ENCODE measurements around the gene ZGPAT.

ZGPAT gene

DNA sequence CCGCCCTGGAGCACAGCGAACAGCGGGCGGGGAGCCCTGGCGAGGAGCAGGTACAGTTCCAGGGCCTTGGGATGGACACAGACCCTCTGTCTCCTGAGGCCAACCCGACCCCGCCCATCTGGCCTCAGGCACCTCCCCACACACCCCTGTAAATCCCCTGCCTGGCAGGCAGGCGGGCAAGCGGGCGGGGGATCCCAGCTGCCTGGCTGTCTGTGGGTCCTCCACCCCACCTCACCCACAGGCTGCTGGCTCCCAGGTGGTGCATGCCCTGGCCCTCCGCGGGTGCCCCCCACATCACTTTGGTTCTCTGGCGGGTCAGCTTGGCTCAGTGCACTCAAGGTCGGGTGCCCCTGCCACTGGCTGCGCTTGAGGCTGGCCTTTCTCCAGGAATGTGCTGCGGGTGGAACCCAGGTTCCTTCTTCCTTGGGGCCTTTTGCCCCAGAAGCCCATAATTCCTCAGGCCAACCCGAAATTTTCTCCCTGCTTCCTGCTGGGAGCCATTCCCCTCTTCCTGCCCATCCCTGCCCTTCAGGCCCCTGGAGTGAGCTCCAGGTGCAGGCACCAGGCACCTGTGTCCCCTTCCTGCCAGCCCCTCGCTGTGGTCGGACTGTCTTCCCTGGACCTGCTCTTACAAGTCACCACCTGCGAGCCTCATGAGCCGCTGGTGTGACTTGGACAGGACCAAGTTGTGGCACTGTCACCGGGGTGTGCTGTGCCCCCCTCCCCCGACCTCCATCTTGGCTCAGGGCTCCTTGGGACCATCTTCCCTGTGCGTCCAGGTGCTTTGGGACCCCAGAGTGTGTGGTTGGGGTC lies 16.7 kb upstream of the ZGPAT start:
- no peak overlapping the region for H3K27ac ChIP-seq (ENCODE audit: low read depth, low read length)
- no peak overlapping the region for H3K9ac ChIP-seq (ENCODE audit: low read length in 5 of 5)
- peaks cover 8 to 52% (median 39%) of the 10 kb centered on the region in 5 donors for H3K4me1 ChIP-seq (ENCODE audit: control insufficient read depth in 5 of 5, insufficient read depth in 5 of 5, low read length in 5 of 5)
- peaks cover 0 to 24% (median 8%) of the 10 kb centered on the region in 5 donors for H3K36me3 ChIP-seq (ENCODE audit: control insufficient read depth in 5 of 5, insufficient read depth in 5 of 5, low read length in 5 of 5)
- no peak overlapping the region for H3K4me3 ChIP-seq (ENCODE audit: low read depth in 1 of 5, low read length in 5 of 5)
- H3K27me3 ChIP-seq (ENCODE audit: control insufficient read depth in 5 of 5, insufficient read depth in 4 of 5, low read length in 5 of 5) = no peaks in the 10 kb centered on the region
- no peaks in the 10 kb centered on the region for H3K9me3 ChIP-seq (ENCODE audit: control insufficient read depth in 5 of 5, low read length in 5 of 5)

DNA sequence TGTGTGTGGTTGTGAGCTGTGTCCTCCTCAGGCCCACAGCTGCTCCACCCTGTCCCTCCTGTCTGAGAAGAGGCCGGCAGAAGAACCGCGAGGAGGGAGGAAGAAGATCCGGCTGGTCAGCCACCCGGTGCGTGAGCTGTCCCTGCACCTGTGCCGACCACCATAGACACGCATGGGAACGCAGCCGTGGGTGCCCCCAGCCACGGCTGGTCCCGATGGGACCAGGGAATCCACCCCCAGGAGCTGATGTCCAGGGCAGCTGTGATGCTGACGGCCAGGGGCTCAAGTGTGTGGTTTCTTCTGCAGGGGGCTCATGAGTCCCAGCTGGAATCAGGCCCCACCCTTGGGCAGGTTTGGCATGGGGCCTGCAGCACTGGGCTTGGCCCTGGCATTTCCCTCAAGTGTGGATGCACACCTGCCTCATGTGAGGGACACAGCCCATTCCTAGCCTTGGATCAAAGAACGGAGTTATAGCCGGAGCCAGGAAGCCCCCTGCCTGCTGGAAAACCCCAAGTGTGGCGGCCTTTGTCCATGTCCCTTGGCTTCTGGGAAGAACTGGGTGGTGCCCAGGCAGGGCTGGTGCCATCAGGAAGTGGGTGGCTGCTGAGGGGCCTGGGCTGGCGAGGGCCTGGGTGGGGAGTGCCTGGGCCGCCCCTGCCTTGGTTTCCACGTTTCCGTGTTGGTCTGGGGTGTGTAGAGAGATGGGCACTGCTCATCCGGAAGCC lies 16.0 kb upstream of the ZGPAT start:
- Histone ChIP-seq H3K9me3 (ENCODE audit: control insufficient read depth in 5 of 5, low read length in 5 of 5) (no peaks in the 10 kb centered on the region), H3K27me3 (ENCODE audit: control insufficient read depth in 5 of 5, insufficient read depth in 4 of 5, low read length in 5 of 5) (no peaks in the 10 kb centered on the region), H3K9ac (ENCODE audit: low read length in 5 of 5) (no peak overlapping the region), H3K27ac (ENCODE audit: low read depth, low read length) (no peak overlapping the region), H3K4me1 (ENCODE audit: control insufficient read depth in 5 of 5, insufficient read depth in 5 of 5, low read length in 5 of 5) (peaks cover 4 to 51% (median 39%) of the 10 kb centered on the region in 5 donors), H3K4me3 (ENCODE audit: low read depth in 1 of 5, low read length in 5 of 5) (no peak overlapping the region), H3K36me3 (ENCODE audit: control insufficient read depth in 5 of 5, insufficient read depth in 5 of 5, low read length in 5 of 5) (peaks cover 0 to 28% (median 8%) of the 10 kb centered on the region in 5 donors)

DNA sequence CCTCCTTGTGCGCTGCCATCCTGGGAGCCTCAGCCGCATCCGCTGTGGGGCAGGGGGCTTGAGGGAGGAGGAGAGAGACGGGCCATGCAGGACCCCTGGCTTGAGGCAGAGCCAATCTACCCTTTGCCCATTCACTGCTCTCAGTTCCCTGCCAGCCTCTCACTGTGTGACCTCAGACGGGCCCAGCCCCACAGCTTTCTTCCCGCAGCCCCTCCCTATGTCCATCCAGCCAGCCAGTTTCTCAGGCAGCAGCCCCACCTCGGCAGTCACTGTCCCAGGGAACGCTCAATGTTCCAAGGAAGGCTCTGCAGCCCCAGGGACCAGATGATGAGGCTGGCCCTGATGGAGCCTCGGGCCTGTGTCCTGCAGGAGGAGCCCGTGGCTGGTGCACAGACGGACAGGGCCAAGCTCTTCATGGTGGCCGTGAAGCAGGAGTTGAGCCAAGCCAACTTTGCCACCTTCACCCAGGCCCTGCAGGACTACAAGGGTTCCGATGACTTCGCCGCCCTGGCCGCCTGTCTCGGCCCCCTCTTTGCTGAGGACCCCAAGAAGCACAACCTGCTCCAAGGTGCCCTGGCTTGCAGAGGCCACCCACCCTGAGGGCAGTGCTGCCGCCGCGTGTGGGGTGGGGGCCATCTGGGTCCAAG lies 15.3 kb upstream of the ZGPAT start:
- Histone ChIP-seq H3K4me3 (ENCODE audit: low read depth in 1 of 5, low read length in 5 of 5) (no peak overlapping the region), H3K36me3 (ENCODE audit: control insufficient read depth in 5 of 5, insufficient read depth in 5 of 5, low read length in 5 of 5) (peaks cover 0 to 34% (median 8%) of the 10 kb centered on the region in 5 donors), H3K4me1 (ENCODE audit: control insufficient read depth in 5 of 5, insufficient read depth in 5 of 5, low read length in 5 of 5) (peaks cover 0 to 51% (median 39%) of the 10 kb centered on the region in 5 donors), H3K27me3 (ENCODE audit: control insufficient read depth in 5 of 5, insufficient read depth in 4 of 5, low read length in 5 of 5) (no peaks in the 10 kb centered on the region), H3K27ac (ENCODE audit: low read depth, low read length) (no peak overlapping the region), H3K9ac (ENCODE audit: low read length in 5 of 5) (no peak overlapping the region), H3K9me3 (ENCODE audit: control insufficient read depth in 5 of 5, low read length in 5 of 5) (no peaks in the 10 kb centered on the region)

DNA sequence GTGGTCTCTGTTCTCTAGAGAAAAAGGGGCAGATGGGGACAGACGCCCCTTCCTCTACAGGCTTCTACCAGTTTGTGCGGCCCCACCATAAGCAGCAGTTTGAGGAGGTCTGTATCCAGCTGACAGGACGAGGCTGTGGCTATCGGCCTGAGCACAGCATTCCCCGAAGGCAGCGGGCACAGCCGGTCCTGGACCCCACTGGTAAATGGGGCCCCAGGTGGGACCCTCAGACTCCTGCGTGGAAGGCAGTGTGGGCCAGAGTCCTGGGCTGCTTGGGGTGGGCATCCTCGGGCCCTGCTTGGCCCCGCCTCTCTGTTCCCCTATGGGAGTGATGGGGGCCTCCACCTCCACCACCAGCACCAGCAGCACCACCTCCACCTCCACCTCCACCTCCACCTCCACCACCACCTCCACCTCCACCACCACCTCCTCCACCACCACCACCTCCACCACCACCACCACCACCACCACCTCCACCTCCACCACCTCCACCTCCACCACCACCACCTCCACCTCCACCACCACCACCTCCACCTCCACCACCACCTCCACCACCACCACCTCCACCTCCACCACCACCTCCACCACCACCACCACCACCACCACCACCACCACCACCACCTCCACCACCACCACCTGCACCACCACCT lies 14.6 kb upstream of the ZGPAT start:
- Histone ChIP-seq H3K9me3 (ENCODE audit: control insufficient read depth in 5 of 5, low read length in 5 of 5) (no peaks in the 10 kb centered on the region), H3K4me3 (ENCODE audit: low read depth in 1 of 5, low read length in 5 of 5) (no peak overlapping the region), H3K4me1 (ENCODE audit: control insufficient read depth in 5 of 5, insufficient read depth in 5 of 5, low read length in 5 of 5) (peaks cover 0 to 50% (median 39%) of the 10 kb centered on the region in 5 donors), H3K9ac (ENCODE audit: low read length in 5 of 5) (no peak overlapping the region), H3K36me3 (ENCODE audit: control insufficient read depth in 5 of 5, insufficient read depth in 5 of 5, low read length in 5 of 5) (peaks cover 0 to 34% (median 8%) of the 10 kb centered on the region in 5 donors), H3K27me3 (ENCODE audit: control insufficient read depth in 5 of 5, insufficient read depth in 4 of 5, low read length in 5 of 5) (no peaks in the 10 kb centered on the region), H3K27ac (ENCODE audit: low read depth, low read length) (no peak overlapping the region)

DNA sequence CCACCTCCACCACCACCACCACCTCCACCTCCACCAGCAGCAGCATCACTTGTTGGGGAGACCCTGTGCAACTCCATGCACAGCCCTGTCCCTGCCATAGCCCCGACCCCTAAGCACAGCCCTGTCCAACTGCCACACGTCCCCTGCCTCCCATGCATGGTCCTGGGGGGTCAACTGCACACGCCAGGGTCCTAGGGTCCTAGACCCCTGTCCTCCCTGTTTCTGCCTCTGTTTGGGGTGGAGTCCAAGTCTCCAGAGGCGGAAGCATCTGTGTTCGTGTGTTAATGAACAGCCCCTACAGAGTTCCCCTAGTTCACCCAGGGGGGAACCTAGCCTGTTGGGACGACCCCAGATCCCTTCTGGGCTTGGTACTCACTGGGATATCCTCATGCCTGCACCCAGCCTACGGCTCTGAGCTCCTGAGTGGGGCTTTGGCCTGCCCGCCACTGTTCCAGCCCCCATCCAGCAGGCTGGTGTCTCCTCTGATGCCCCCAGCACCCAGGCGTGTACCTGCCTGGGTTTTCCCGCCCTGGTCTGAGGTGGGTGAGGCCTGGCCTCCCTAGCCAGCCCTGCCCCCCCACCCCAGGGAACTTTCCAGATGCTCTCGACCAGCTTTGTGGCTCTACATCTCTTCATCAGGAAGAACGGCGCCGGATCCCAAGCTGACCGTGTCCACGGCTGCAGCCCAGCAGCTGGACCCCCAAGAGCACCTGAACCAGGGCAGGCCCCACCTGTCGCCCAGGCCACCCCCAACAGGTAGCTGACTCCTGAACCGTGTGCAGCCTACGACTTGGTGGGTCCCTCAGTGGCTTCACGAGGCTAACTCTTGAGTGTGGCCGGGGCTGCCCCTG lies 13.9 kb upstream of the ZGPAT start:
- H3K4me3 ChIP-seq (ENCODE audit: low read depth in 1 of 5, low read length in 5 of 5) = no peak overlapping the region
- H3K9me3 ChIP-seq (ENCODE audit: control insufficient read depth in 5 of 5, low read length in 5 of 5) = no peaks in the 10 kb centered on the region
- peaks cover 0 to 34% (median 8%) of the 10 kb centered on the region in 5 donors for H3K36me3 ChIP-seq (ENCODE audit: control insufficient read depth in 5 of 5, insufficient read depth in 5 of 5, low read length in 5 of 5)
- no peak overlapping the region for H3K27ac ChIP-seq (ENCODE audit: low read depth, low read length)
- peaks cover 0 to 50% (median 41%) of the 10 kb centered on the region in 5 donors for H3K4me1 ChIP-seq (ENCODE audit: control insufficient read depth in 5 of 5, insufficient read depth in 5 of 5, low read length in 5 of 5)
- H3K9ac ChIP-seq (ENCODE audit: low read length in 5 of 5) = no peak overlapping the region
- H3K27me3 ChIP-seq (ENCODE audit: control insufficient read depth in 5 of 5, insufficient read depth in 4 of 5, low read length in 5 of 5) = no peaks in the 10 kb centered on the region

DNA sequence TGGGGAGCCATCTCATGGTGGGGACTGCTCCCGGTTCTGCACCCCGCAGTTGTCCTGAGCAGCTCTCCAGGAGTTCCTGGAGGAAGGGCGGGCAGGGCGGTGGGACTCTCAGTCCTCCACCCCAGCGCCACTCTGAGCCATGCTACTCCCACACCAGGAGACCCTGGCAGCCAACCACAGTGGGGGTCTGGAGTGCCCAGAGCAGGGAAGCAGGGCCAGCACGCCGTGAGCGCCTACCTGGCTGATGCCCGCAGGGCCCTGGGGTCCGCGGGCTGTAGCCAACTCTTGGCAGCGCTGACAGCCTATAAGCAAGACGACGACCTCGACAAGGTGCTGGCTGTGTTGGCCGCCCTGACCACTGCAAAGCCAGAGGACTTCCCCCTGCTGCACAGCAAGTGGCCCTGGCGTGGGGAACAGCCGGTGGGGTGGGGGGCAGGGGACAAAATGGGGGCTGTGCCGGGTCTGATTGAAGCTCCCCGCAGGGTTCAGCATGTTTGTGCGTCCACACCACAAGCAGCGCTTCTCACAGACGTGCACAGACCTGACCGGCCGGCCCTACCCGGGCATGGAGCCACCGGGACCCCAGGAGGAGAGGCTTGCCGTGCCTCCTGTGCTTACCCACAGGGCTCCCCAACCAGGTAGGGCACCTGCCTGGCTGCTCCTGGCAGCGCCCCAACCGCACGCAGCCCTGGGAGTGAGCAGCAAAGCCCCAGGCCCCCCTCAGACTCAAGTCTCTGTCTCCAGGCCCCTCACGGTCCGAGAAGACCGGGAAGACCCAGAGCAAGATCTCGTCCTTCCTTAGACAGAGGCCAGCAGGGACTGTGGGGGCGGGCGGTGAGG lies 13.0 kb upstream of the ZGPAT start:
- Histone ChIP-seq H3K27ac (ENCODE audit: low read depth, low read length) (no peak overlapping the region), H3K4me1 (ENCODE audit: control insufficient read depth in 5 of 5, insufficient read depth in 5 of 5, low read length in 5 of 5) (peaks cover 0 to 53% (median 44%) of the 10 kb centered on the region in 5 donors), H3K36me3 (ENCODE audit: control insufficient read depth in 5 of 5, insufficient read depth in 5 of 5, low read length in 5 of 5) (peaks cover 0 to 39% (median 8%) of the 10 kb centered on the region in 5 donors)

DNA sequence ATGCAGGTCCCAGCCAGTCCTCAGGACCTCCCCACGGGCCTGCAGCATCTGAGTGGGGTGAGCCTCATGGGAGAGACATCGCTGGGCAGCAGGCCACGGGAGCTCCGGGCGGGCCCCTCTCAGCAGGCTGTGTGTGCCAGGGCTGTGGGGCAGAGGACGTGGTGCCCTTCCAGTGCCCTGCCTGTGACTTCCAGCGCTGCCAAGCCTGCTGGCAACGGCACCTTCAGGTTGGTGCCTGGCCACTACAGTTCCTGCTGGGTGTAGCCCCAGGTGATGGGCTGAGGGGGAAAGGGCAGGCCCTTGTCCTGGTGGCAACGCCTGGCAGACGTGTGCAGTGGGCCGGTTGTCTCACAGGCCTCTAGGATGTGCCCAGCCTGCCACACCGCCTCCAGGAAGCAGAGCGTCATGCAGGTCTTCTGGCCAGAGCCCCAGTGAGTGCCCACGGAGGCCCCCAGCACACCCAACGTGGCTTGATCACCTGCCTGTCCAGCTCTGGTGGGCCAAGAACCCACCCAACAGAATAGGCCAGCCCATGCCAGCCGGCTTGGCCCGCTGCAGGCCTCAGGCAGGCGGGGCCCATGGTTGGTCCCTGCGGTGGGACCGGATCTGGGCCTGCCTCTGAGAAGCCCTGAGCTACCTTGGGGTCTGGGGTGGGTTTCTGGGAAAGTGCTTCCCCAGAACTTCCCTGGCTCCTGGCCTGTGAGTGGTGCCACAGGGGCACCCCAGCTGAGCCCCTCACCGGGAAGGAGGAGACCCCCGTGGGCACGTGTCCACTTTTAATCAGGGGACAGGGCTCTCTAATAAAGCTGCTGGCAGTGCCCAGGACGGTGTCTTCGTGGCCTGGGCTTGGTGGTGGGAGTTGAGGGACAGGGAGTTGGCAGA lies 12.2 kb upstream of the ZGPAT start:
- Histone ChIP-seq H3K9ac (ENCODE audit: low read length in 5 of 5) (peak overlapping the region in 1 of 5 donors; percentile 42), H3K9me3 (ENCODE audit: control insufficient read depth in 5 of 5, low read length in 5 of 5) (no peaks in the 10 kb centered on the region), H3K4me1 (ENCODE audit: control insufficient read depth in 5 of 5, insufficient read depth in 5 of 5, low read length in 5 of 5) (peaks cover 0 to 55% (median 44%) of the 10 kb centered on the region in 5 donors), H3K36me3 (ENCODE audit: control insufficient read depth in 5 of 5, insufficient read depth in 5 of 5, low read length in 5 of 5) (peaks cover 0 to 42% (median 8%) of the 10 kb centered on the region in 5 donors), H3K27me3 (ENCODE audit: control insufficient read depth in 5 of 5, insufficient read depth in 4 of 5, low read length in 5 of 5) (no peaks in the 10 kb centered on the region), H3K4me3 (ENCODE audit: low read depth in 1 of 5, low read length in 5 of 5) (no peak overlapping the region), H3K27ac (ENCODE audit: low read depth, low read length) (no peak overlapping the region)

More for the DNA sequence above, 13.0 kb upstream of the ZGPAT start:
- Histone ChIP-seq H3K9me3 (ENCODE audit: control insufficient read depth in 5 of 5, low read length in 5 of 5) (no peaks in the 10 kb centered on the region), H3K9ac (ENCODE audit: low read length in 5 of 5) (no peak overlapping the region), H3K27me3 (ENCODE audit: control insufficient read depth in 5 of 5, insufficient read depth in 4 of 5, low read length in 5 of 5) (no peaks in the 10 kb centered on the region), H3K4me3 (ENCODE audit: low read depth in 1 of 5, low read length in 5 of 5) (no peak overlapping the region)

DNA sequence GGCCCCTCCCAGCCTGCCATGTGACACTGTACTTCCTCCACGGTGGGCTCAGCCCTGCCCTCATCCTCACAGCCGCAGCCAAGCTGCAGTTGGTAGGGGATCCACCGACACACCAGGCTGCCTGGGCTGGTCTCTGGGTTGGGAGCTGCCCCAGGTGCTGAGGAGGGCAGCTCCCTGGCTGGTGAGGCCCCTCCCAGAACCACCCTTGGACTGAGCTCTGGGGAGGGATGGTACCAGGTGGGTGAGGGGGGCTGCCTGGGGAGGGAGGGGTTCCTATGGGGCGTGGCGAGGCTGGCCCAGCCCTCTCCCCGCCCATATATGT lies 11.6 kb upstream of the ZGPAT start:
- H3K9ac ChIP-seq (ENCODE audit: low read length in 5 of 5) = peak overlapping the region in 1 of 5 donors; percentile 53
- H3K27me3 ChIP-seq (ENCODE audit: control insufficient read depth in 5 of 5, insufficient read depth in 4 of 5, low read length in 5 of 5) = no peaks in the 10 kb centered on the region
- H3K4me3 ChIP-seq (ENCODE audit: low read depth in 1 of 5, low read length in 5 of 5) = no peak overlapping the region
- peaks cover 0 to 55% (median 43%) of the 10 kb centered on the region in 5 donors for H3K4me1 ChIP-seq (ENCODE audit: control insufficient read depth in 5 of 5, insufficient read depth in 5 of 5, low read length in 5 of 5)
- H3K36me3 ChIP-seq (ENCODE audit: control insufficient read depth in 5 of 5, insufficient read depth in 5 of 5, low read length in 5 of 5) = peaks cover 0 to 42% (median 8%) of the 10 kb centered on the region in 5 donors
- H3K9me3 ChIP-seq (ENCODE audit: control insufficient read depth in 5 of 5, low read length in 5 of 5) = no peaks in the 10 kb centered on the region
- H3K27ac ChIP-seq (ENCODE audit: low read depth, low read length) = no peak overlapping the region
